ENCODE measurements around the gene SDR9C7.
"Not testable (repeated sequence)": the region's sequence is repeated elsewhere in the genome, so short reads cannot be mapped to it uniquely, and the experiment has no call there.

DNA sequence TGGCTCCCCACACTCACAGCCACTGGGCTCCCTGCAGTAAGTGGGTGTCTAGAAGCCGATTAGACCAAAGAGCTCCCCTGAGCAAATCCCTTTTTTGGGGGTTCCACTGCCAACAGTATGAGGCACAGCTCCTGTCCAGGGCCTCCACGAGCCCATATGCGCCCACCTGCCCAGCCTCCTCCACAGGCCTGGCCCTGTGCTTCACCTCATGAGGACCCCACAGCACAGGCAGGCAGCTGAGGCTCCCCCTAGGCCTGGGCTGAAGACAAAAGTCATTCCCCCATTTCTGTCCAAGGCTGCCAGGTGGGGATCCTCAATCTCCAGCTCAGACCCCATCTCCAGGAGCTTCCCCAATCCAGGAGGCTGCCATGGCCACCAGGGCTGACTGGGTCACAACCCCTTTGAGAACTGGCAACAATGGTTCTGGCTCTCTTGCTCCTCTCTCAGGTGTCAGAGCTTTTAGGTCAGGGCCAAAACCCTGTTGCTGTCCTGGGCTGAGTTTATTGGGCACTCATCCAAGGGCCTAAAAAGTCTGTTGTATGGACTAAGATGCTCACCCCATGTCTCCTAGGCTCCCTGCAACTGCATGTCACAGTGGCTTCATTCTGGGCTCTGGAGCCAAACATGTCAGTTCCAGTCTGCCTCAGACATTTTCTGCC is 48.5 kb upstream of the SDR9C7 start:
- not testable (repeated sequence) for TF ChIP-seq ZNF548 (tag by site-specific recombination; IDR thresholded peaks at IDR 0.05); ZNF202 (tag by site-specific recombination; IDR thresholded peaks at IDR 0.05; ENCODE audit: borderline replicate concordance); ZFP41 (tag by site-specific recombination; IDR thresholded peaks at IDR 0.05; ENCODE audit: borderline replicate concordance); ZNF501 (tag by site-specific recombination; IDR thresholded peaks at IDR 0.05); YY1 (tag by site-specific recombination; IDR thresholded peaks at IDR 0.05); ZNF654 (tag by site-specific recombination; IDR thresholded peaks at IDR 0.05; ENCODE audit: low read depth); ZNF133 (tag by site-specific recombination; IDR thresholded peaks at IDR 0.05)
- TF ChIP-seq, protein P1, sequence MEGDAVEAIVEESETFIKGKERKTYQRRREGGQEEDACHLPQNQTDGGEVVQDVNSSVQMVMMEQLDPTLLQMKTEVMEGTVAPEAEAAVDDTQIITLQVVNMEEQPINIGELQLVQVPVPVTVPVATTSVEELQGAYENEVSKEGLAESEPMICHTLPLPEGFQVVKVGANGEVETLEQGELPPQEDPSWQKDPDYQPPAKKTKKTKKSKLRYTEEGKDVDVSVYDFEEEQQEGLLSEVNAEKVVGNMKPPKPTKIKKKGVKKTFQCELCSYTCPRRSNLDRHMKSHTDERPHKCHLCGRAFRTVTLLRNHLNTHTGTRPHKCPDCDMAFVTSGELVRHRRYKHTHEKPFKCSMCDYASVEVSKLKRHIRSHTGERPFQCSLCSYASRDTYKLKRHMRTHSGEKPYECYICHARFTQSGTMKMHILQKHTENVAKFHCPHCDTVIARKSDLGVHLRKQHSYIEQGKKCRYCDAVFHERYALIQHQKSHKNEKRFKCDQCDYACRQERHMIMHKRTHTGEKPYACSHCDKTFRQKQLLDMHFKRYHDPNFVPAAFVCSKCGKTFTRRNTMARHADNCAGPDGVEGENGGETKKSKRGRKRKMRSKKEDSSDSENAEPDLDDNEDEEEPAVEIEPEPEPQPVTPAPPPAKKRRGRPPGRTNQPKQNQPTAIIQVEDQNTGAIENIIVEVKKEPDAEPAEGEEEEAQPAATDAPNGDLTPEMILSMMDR (tag by site-specific recombination; IDR thresholded peaks at IDR 0.05), result not testable (repeated sequence)
- TF ChIP-seq, protein P2, sequence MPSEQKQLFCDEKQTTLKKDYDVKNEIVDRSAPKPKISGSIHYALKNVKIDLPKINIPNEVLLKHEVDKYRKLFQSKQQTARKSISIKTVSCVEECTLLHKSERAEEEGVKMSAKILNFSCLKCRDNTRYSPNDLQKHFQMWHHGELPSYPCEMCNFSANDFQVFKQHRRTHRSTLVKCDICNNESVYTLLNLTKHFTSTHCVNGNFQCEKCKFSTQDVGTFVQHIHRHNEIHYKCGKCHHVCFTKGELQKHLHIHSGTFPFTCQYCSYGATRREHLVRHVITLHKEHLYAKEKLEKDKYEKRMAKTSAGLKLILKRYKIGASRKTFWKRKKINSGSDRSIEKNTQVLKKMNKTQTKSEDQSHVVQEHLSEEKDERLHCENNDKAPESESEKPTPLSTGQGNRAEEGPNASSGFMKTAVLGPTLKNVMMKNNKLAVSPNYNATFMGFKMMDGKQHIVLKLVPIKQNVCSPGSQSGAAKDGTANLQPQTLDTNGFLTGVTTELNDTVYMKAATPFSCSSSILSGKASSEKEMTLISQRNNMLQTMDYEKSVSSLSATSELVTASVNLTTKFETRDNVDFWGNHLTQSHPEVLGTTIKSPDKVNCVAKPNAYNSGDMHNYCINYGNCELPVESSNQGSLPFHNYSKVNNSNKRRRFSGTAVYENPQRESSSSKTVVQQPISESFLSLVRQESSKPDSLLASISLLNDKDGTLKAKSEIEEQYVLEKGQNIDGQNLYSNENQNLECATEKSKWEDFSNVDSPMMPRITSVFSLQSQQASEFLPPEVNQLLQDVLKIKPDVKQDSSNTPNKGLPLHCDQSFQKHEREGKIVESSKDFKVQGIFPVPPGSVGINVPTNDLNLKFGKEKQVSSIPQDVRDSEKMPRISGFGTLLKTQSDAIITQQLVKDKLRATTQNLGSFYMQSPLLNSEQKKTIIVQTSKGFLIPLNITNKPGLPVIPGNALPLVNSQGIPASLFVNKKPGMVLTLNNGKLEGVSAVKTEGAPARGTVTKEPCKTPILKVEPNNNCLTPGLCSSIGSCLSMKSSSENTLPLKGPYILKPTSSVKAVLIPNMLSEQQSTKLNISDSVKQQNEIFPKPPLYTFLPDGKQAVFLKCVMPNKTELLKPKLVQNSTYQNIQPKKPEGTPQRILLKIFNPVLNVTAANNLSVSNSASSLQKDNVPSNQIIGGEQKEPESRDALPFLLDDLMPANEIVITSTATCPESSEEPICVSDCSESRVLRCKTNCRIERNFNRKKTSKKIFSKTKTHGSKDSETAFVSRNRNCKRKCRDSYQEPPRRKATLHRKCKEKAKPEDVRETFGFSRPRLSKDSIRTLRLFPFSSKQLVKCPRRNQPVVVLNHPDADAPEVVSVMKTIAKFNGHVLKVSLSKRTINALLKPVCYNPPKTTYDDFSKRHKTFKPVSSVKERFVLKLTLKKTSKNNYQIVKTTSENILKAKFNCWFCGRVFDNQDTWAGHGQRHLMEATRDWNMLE (tag by site-specific recombination; conservative IDR thresholded peaks at IDR 0.05; ENCODE audit: low read depth), result not testable (repeated sequence)
- TF ChIP-seq, protein P3, sequence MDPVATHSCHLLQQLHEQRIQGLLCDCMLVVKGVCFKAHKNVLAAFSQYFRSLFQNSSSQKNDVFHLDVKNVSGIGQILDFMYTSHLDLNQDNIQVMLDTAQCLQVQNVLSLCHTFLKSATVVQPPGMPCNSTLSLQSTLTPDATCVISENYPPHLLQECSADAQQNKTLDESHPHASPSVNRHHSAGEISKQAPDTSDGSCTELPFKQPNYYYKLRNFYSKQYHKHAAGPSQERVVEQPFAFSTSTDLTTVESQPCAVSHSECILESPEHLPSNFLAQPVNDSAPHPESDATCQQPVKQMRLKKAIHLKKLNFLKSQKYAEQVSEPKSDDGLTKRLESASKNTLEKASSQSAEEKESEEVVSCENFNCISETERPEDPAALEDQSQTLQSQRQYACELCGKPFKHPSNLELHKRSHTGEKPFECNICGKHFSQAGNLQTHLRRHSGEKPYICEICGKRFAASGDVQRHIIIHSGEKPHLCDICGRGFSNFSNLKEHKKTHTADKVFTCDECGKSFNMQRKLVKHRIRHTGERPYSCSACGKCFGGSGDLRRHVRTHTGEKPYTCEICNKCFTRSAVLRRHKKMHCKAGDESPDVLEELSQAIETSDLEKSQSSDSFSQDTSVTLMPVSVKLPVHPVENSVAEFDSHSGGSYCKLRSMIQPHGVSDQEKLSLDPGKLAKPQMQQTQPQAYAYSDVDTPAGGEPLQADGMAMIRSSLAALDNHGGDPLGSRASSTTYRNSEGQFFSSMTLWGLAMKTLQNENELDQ (tag by site-specific recombination; IDR thresholded peaks at IDR 0.05; ENCODE audit: low read depth), result not testable (repeated sequence)
- TF ChIP-seq, protein P4, sequence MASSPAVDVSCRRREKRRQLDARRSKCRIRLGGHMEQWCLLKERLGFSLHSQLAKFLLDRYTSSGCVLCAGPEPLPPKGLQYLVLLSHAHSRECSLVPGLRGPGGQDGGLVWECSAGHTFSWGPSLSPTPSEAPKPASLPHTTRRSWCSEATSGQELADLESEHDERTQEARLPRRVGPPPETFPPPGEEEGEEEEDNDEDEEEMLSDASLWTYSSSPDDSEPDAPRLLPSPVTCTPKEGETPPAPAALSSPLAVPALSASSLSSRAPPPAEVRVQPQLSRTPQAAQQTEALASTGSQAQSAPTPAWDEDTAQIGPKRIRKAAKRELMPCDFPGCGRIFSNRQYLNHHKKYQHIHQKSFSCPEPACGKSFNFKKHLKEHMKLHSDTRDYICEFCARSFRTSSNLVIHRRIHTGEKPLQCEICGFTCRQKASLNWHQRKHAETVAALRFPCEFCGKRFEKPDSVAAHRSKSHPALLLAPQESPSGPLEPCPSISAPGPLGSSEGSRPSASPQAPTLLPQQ (tag by site-specific recombination; IDR thresholded peaks at IDR 0.05), result not testable (repeated sequence)
- TF ChIP-seq, protein P5, sequence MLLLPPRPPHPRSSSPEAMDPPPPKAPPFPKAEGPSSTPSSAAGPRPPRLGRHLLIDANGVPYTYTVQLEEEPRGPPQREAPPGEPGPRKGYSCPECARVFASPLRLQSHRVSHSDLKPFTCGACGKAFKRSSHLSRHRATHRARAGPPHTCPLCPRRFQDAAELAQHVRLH (tag by site-specific recombination; IDR thresholded peaks at IDR 0.05), result not testable (repeated sequence)
- TF ChIP-seq, protein P6, sequence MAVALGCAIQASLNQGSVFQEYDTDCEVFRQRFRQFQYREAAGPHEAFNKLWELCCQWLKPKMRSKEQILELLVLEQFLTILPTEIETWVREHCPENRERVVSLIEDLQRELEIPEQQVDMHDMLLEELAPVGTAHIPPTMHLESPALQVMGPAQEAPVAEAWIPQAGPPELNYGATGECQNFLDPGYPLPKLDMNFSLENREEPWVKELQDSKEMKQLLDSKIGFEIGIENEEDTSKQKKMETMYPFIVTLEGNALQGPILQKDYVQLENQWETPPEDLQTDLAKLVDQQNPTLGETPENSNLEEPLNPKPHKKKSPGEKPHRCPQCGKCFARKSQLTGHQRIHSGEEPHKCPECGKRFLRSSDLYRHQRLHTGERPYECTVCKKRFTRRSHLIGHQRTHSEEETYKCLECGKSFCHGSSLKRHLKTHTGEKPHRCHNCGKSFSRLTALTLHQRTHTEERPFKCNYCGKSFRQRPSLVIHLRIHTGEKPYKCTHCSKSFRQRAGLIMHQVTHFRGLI (tag by site-specific recombination; IDR thresholded peaks at IDR 0.05), result not testable (repeated sequence)
